SH-SY5Y (cell line): ENCODE results near the gene MEI1.

Experiments
- GATA2 ChIP-seq: IDR thresholded peaks from 2 replicates; pipeline ENCODE4 v1.6.1; 2011; ENCODE audit warnings: mild to moderate bottlenecking, low read depth, low read length
- GATA3 ChIP-seq: IDR thresholded peaks from 2 replicates; pipeline ENCODE4 v1.6.1; 2011; ENCODE audit warnings: low read depth, mild to moderate bottlenecking, low read length, moderate library complexity

DNA sequence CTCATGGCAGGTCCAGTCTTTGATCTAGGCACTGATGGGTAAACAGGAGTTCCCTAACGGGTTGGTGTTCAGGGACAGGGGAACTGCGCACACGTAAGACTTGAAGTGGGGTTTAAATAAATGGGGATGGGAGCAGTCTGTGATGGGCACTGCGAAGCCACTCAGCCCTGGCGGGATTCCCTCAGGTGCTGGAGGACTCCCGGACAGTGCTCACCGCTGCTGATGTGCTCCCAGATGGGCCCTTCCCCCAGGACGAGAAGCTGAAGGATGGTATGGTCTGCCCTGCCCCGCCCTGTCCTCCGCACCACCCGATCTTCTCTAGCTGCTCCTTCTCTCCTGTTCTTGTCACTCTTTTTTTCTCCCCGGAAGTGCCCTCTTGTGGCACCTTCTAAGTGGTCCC lies 110.7 kb downstream of the MEI1 start:
- TF ChIP-seq GATA3 = no peak
- no peak for TF ChIP-seq GATA2
